GM18858 (cell line): ENCODE results near the gene PEAR1.

ENCODE experiments used
- ATAC-seq: cut with Tn5 transposase; IDR thresholded peaks from one replicate; pipeline ENCODE4 v1.9.1; 2021; ENCODE audit not compliant: unreplicated experiment

Gene PEAR1

DNA sequence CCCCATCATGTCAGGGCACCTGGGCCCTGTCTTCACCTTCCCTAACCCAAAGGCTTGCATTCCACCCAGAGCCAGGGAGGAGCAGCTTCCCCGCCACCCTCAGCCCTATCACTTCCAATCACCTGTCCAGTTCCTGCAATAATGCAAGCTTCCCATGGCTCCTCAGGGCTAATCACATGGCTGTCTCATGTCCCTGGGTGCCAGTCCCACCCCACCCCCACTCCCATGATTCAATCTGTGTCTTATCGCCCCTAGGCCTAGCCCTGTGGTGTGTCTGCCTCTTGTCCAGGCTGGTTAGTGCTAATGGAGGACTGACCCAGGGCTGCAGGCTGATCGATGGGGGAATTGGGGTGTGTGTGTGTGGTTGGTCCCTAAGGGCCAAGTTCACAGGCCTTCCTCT lies 11.0 kb upstream of the PEAR1 start:
- no peak for ATAC-seq

DNA sequence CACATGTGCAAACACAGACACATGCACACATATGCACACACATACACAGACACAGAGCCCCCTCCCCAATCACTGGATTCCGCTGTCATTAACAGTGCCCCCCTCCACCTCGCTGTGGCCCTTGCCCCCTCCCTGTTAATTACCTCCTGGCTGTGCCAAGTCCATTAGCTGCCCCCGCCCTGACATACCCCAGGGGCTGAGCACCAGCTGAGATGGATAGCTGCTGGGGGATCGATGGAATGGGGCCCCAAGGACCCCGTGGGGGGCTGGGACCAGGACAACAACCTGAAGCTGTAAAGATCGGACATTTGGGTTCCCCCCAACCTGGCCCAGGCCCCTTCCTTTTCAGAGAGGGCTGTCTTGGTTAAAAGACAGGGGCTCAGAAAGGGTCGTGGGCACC lies 9.6 kb upstream of the PEAR1 start:
- no peak for ATAC-seq

DNA sequence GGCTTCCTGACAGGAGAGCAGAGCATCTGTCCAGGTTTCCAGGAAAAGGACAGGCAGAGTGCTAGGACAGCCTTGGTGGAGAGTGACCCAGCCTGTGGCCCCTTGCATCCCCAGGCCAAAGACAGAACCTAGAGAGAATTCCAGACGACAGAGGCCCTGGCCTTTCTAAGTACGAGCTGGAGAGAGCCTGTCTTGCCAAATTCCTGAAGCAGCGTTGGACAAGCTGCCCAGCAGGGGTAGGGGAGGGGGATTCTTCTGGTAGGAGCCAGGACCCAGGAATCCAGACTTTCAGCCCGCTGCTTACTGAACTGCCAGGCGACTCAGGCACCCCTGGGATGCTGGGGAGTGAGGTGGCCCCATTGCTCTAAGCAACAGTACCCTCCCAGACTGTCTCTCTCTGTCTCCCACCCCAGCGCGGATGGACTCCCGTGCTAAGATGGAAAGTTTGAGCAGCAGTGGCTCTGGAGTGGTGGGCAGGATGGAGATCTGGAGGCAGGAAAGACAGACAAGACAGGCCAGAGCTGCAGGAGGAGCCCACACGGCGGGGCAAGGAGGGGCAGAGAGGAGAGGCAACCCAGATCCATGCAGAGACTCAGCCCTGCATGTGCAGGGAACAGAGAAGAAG lies 8.8 kb upstream of the PEAR1 start:
- ATAC-seq, result no peak

DNA sequence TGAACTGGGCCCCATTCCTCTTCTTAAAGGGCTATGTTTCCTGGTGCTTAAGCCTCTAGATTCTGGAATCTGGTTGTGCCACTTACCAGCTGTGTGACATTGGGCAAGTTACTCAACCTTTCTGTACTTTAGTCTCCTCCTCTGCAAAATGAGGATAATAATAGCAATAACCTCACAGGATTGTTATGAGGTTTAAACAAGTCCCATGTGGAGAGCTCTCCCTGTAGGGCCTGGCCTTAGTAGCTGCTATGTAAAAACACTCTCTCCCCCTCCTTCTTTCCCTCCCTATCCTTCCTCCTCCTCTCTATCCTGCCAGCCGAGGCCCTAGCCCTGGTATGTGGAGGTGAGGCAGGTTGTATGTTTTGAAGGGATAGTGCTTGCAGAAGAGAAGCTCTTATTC lies 8.2 kb upstream of the PEAR1 start:
- no peak for ATAC-seq

DNA sequence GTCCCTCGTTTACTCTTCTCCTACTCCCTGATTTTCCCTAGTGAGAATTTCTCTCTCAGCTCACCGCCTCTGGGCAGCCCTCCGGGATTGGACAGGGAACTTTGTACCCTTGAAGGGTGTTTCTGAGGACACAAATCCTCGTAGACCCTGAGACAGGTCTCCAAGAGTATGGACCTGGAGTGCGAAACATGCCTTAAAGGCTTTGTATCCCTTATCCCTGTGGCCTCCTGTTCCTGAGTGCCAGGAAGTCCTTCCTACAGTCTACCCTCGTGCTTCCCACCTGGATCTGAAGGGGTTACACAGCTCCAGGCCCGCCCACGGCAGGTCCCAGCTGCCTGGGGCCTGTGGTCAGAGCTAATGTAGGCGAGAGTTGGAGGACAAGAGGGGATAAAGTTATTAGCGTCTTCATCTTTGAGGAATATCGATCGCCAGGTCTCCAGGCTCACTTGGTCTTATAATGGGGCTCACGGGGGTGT lies 7.6 kb upstream of the PEAR1 start:
- ATAC-seq, result no peak

DNA sequence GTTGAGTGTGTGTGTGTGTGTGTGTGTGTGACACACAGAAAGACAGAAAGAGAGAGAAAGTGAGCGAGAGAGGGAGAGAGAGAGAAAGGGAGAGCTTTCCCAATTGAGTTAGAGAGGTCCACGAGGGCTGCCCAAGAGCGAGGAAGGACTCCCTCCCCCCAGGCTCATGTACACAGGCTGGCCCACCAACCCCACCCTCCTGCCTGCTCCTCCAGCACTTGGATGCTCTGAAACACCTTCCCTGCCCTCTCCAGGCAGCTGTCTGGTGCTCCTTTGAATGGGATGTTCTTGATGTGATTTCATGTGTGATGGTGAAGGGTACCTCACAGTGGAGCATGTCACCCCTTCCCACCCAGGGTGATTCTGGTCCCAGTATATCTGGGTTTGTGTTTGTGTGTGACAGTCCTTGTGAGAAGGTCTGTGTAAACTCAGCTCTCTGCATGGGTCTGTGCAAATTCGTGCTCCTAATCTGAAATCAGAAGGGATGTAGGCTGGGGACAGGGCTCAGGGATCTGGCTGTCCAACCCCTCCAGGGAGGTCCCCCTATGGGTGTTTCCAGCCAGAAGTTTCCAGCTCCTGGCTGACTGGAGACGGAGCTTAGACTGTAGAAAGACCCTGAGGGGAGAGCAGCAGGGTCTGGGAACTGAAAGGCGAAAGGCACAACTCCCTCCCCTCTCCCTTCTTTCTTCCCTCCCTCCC lies 6.8 kb upstream of the PEAR1 start:
- no peak for ATAC-seq

DNA sequence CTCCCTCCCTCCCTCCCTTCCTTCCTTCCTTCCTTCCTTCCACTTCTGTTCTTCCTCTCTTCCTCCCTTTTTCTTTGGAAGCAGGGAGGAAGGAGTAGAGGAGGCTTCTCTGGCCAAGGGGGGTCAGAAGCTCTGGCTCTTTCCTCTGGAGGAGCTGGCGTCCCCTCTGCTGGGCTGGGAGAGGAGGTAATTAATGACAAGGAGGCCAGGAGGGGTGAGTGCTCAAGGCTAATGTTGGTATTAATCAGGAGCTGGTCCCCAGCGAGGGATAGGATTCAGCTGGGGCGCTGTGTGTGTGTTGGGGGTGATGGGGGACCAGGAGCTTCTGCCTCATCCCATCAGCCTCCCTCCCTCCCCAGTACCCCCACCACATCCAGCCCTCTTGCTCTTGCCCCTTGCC lies 6.2 kb upstream of the PEAR1 start:
- no peak for ATAC-seq

DNA sequence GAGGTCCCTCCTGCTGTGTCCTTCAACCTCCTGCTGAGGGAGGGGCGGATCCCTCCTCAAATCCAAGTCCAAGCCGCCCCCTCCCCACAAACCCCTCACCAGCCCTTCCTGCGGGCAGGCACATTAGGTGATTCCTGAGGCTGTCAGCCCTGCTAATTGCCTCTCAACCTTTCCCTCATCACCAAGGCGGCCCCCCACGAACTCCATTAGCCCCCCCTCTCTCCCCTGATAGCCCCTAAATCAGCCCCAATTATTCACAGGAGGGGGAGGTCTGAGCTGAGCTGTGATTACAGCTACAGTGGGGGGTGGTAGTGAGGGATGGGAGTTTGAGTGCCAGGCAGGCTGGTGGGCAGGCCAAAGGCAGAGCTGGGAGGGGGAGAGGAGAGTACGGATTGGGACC lies 5.8 kb upstream of the PEAR1 start:
- no peak for ATAC-seq

DNA sequence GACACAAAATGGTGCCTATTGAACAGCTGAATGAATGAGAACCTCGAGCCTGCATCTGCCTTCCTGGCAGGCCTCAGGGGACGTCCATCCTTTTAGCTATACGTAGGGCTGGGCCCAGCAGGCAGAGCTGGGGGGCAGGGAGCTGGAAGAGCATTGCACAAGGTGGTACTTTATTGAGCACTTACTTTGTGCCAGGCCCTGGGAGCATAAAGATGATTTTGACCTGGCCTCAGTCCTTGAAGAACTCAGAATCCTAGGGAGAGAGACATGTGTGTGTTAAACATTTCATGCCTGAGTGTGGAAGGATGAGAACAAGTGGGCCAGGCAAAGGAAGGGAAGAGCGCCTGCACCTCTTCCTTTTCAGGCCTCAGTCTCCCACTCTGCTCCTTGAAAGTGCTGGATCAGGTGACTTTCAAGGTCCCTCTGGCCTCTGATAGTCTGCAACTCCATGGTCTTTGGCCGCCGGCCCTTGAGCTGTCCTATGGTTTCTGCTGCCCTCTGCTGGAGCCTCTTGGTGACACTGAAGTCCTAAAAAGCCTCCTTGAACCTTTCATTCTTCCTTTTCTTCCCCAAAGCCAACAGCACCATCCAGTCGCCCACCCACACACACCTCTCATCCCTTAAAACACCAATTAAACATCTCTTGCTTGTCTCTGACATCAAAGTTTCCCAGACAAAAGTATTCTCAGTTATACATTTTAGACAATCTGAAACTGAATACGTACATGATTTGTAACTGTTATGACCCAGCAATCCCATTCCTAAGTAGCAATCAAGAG lies 3.5 kb upstream of the PEAR1 start:
- no peak for ATAC-seq

DNA sequence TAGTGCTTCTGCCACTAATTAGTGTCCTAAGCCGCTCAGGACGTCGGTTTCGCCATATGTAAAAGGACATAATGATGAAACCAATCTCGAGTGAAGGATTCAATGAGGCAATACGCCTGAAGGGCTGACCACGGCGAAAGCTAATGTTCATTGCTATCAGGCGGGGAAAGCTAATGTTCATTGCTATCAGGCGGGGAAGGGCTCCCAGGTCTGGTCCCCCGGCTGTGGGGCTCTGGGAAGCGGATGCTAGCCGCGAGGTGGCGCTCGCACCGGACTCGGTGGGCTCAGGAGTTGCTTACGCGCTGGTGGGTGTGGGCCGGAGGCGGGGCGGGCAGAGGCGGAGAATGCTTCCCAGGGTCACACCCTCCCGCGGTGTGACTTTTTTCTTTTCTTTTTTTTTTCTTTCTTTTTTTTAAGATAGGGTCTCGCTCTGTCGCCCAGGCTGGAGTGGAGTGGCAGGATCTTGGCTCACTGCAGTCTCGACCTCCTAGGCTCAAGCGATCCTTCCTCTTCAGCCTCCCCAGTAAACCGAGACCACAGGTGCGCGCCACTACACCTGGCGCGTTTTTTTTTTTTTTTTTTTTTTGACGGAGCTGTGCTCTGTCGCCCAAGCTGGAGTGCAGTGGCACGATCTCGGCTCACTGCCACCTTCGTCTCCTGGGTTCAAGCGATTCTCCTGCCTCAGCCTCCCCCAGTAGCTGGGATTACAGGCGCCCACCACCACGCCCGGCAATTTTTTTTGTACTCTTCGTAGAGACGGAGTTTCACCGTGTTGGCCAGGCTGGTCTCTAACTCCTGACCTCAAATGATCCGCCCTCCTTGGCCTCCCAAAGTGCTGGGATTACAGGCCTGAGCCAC lies 1.1 kb upstream of the PEAR1 start:
- ATAC-seq, result no peak

DNA sequence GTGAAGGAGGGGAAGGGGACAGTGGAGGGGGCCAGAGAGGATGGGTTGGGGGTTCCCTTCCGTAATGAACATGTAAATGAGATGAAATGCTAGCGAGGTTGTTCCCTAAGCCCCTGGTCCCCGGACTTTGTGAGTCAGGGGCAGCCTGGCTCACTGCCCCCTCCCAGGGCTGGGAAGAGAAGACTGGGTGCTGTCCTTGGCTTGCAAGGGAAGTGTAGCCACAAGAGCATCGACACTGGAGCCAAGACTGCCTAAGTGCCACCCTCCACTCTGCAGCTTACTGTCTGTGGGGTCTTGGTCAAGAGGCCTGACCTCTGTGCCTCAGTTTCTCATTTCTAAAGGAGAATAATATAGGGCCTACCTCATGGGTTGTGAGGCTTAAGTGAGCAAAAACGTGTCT lies 483 bp downstream of the PEAR1 start:
- ATAC-seq, result no peak

DNA sequence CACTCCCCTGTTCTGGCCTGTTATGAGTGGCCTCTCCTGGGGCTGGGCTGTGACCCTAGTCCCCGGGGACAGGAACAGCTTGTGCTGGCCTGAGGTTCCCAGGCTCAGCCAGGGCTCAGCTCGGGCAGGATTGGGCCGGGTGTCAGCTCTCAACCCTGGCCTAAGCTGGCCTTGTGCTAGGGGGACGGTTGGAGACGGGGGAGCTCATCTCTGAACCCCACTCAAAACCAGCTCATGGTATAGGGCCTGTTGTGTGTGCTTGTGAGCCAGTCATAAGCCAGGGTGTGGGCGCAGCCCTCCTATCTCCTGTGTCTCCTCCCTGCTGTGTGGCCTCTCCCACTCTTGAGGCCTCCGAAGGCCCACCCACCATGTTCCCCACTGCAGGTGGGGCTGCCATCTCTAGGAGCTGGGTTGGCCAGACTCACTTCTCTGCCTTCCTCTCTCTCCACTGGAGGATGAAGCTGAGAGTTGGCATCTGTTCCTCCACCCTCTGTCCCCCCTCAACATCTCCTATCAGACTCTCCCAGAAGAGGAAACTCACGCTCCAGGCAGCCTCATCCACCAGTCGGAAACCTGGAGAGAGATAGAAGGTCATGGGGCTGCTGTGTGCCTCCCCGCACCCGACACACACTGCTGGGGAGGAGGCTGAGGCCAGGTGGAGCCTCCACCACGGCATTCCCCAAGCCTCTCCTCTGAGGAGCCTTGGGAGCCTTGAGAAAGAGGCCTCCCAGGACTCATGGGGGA lies 1.4 kb downstream of the PEAR1 start:
- ATAC-seq, result no peak

DNA sequence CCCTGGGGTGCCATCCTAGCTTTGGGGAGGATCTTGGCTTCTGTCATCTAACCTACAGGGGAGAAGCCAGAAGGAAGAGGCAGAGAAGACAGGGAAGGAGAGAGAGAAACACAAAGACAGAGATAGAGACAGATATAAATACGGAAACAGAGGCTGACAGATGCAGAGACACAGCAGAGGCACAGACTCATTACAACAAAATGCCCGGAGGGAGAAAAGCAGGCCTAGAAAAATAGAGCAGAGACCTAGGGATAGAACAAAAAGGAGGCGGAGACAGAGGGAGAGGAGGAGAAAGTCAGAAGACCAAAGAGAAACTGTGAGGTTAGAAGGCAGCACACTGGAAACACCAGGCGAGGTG lies 1.9 kb downstream of the PEAR1 start:
- ATAC-seq, result no peak

DNA sequence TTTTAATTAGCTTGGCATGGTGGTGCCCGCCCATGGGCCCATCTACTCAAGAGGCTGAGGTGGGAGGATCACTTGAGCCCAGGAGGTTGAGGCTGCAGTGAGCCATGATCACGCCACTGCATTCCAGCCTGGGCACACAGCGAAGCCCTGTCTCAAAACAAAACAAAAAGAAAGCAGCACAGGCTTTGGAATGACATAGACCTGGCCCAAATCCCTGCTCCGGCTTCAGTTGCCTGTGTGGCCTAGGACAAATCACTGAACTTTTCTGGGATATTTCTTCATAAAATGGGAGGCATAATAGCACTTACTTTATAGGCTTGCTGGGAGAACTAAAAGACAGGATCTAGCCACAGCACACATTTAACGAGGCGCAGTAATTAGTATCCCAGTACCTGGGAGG lies 2.4 kb downstream of the PEAR1 start:
- no peak for ATAC-seq

DNA sequence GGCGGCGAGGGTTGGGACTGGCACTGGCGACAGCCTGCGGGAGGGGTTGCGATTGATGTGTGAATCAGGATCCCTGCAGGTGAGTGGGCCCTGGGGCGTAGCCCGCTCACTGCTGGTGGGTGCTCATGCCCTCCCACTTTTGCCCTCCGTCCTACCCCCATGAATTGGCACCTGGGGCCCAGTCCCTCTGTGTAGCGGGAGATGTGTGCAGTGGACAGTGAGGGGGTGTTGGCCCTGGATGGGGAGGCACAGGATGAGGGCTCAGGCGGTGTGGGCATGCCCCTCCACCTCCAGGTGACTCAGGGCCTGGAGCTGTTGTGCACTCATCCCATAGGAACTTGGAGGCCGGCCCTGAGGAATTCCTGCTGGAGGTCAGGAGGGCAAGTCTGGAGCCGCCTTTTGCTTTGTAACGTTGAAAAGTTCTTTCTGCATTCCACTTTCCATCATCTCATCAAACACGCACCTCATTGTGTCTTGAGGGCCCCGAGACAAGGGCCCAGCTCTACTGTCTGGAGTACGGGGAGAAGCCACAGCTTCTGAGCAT lies 3.0 kb downstream of the PEAR1 start:
- no peak for ATAC-seq

DNA sequence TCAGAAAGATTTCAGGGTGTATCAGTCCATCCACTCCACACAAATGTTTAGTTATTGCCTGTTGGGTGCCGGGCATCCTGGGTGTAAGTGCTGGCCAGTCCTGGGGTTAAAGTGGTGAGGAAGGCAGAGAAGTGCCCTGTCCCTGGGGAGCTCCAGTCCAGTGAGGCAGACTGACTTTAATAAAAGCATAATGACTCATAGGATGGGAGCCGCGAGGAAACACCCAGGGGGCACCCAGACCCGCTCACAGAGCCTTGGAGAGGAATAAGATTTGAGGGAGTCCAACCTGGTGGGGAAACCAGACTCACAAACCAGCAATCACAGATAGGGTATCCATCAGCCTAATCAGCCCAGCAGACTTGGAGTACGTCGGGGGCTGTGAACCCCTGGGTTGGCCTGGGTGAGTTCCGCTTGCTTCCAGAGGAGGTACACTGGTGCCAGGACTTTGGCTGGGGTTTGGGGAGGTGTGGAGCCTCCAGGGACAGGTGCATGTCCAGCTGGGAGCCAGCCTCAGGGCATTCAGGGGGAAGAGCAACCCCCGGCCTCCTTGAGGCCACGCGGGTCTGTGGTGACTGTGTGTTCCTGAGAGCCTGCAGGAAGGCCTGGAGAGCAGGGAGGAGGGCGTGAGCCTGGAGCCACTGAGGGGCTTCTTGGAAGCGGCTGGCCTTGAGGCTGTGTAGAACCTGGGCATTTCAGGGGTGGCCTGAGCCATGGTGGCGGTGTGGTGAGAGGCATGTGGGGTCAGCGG lies 3.7 kb downstream of the PEAR1 start:
- ATAC-seq, result no peak

DNA sequence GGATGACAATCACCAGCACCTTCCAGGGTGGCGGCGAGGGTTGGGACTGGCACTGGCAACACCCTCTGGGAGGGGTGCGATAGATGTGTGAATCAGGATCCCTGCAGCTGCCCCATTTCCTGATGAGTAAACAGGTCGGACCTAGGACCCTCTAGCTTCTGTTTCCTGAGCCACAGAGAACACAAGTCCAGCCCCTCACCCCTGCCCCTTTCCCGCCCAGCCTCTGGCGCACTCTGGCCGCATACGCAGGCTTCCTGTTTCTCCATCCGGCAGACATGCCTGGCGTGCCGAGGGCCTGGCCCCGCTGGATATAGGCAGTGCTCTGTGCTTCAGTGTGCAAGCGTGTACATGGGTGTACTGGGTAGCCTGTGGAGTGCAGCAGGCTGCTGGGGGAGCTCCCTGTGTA lies 4.6 kb downstream of the PEAR1 start:
- ATAC-seq, result no peak

DNA sequence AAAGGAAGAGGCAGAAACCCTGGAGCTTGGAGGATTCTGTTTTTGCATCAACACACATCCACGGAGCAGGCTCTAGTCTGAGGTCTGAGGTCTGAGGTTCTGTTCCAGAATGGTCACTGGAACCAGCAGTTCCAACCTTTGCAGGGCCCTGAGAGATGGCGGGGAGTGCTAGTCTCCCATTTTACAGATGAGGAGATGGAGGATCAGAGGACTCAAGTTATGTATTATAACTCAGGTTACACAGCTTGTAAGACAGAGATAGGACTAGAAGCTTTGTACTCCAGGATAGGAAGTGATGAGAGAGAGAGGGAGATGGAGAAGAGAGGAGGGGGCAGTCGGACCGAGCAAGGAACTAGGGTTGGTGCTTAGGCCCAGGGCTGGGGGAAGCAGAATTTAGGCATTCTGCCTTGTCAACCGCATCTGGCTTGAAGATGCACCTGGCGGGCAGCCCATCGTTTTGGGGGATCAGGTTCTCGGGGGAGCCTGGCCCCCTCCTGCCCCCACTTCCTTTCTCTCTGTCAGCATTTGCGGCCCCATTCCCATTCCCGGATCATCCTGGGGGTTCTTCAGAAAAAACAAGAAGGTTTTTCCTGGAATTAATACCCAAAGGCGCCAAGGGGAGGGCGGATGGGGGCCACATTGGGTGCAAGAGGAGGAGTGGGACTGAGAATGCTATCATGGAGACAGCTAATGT lies 5.6 kb downstream of the PEAR1 start:
- no peak for ATAC-seq
